SK-N-DZ (cell line): Measurements from ENCODE around the gene PPY.
"Not testable (repeated sequence)": the region's sequence is repeated elsewhere in the genome, so short reads cannot be mapped to it uniquely, and the experiment has no call there.

Source experiments
- DNase-seq: peaks from one replicate; pipeline ENCODE4 v3.0.0-alpha.2; 2015; ENCODE audit warnings: low spot score

The PPY gene

GRCh38 chr17:43905985-43906852 lies 36.1 kb downstream of the PPY start:
- peak; percentile 75 for DNase-seq

GRCh38 chr17:43905400-43905984 lies 36.8 kb downstream of the PPY start:
- no peak for DNase-seq

- no peak for DNase-seq
These were observed 40.3 kb downstream of the PPY start for GRCh38 chr17:43901861-43902589.

GRCh38 chr17:43900858-43901754 lies 41.2 kb downstream of the PPY start:
- no peak for DNase-seq

- peak; percentile 93 for DNase-seq
These were observed 42.0 kb downstream of the PPY start for GRCh38 chr17:43900183-43900857.

- DNase-seq = no peak
These were observed 43.8 kb downstream of the PPY start for GRCh38 chr17:43898446-43898845.

- DNase-seq = no peak
These were observed 44.4 kb downstream of the PPY start for GRCh38 chr17:43897831-43898230.

- not testable (repeated sequence) for DNase-seq
These were observed 47.8 kb downstream of the PPY start for GRCh38 chr17:43894494-43894893.

- no peak for DNase-seq
These were observed 49.7 kb downstream of the PPY start for GRCh38 chr17:43892647-43892952.

GRCh38 chr17:43891851-43892646 lies 50.2 kb downstream of the PPY start:
- DNase-seq = no peak
